OCI-LY3 (cell line): Measurements from ENCODE around the gene RIMBP3C.
"Not testable (repeated sequence)": the region's sequence is repeated elsewhere in the genome, so short reads cannot be mapped to it uniquely, and the experiment has no call there.

ENCODE experiments used
- H2AFZ ChIP-seq: fragments of 200-600, 300-600 bp; shearing (Covaris generic); 2 replicates; pipeline ENCODE4 v1.6.0; 2014; ENCODE audit warnings: antibody characterized with exemption, low read depth, low read length
- H3K27ac ChIP-seq: fragments of 200-600, 300-600 bp; sonication (generic); 2 replicates; pipeline ENCODE4 v1.5.1; 2014; ENCODE audit warnings: mild to moderate bottlenecking, low read length, moderate library complexity, mixed read lengths
- H3K27me3 ChIP-seq: fragments of 200-600, 300-600 bp; sonication (generic); 2 replicates; pipeline ENCODE4 v1.6.1; 2014; ENCODE audit warnings: low read depth, low read length, mixed read lengths
- H3K36me3 ChIP-seq: fragments of 200-600, 300-600 bp; sonication (generic); replicated peaks from 2 replicates; pipeline ENCODE3; 2014; ENCODE audit warnings: low read depth, low read length, mixed read lengths
- H3K4me1 ChIP-seq: fragments of 300-600, 200-600 bp; sonication (generic); 2 replicates; pipeline ENCODE4 v1.6.1; 2014; ENCODE audit warnings: low read length, mixed read lengths
- H3K4me2 ChIP-seq: fragments of 200-600, 300-600 bp; sonication (generic); 2 replicates; pipeline ENCODE4 v1.6.1; 2014; ENCODE audit warnings: low read length, mixed read lengths
- H3K4me3 ChIP-seq: fragments of 300-600, 200-600 bp; sonication (generic); 2 replicates; pipeline ENCODE4 v1.5.1; 2014; ENCODE audit warnings: antibody characterized with exemption, mild to moderate bottlenecking, low read length, moderate library complexity
- H3K79me2 ChIP-seq: fragments of 300-600, 200-600 bp; shearing (Covaris generic); 2 replicates; pipeline ENCODE4 v1.6.1; 2014; ENCODE audit warnings: mild to moderate bottlenecking, low read length, mixed read lengths
- H3K9ac ChIP-seq: fragments of 300-600, 200-600 bp; shearing (Covaris generic); 2 replicates; pipeline ENCODE4 v1.6.0; 2014; ENCODE audit warnings: mild to moderate bottlenecking, low read length, moderate library complexity
- H3K9me3 ChIP-seq: fragments of 200-600, 300-600 bp; shearing (Covaris generic); 2 replicates; pipeline ENCODE4 v1.6.1; 2014; ENCODE audit warnings: low read length, mixed read lengths; ENCODE audit not compliant: insufficient read depth
- H4K20me1 ChIP-seq: fragments of 200-600, 300-600 bp; sonication (generic); 2 replicates; pipeline ENCODE4 v1.6.1; 2016; ENCODE audit warnings: low read length, mixed read lengths; ENCODE audit not compliant: insufficient read depth
- EZH2phosphoT487 ChIP-seq: fragments of 200-600 bp; shearing (Covaris generic); IDR thresholded peaks from 2 replicates; pipeline ENCODE4 v1.6.1; 2018; ENCODE audit warnings: antibody characterized with exemption, mixed run types, low read depth
- TF ChIP-seq, protein P1 (sequence below): fragments of 200-600, 300-600 bp; sonication (generic); IDR thresholded peaks from 2 replicates; pipeline ENCODE4 v1.5.1; 2014; ENCODE audit warnings: antibody characterized with exemption, low read length, low read depth

The RIMBP3C gene

DNA sequence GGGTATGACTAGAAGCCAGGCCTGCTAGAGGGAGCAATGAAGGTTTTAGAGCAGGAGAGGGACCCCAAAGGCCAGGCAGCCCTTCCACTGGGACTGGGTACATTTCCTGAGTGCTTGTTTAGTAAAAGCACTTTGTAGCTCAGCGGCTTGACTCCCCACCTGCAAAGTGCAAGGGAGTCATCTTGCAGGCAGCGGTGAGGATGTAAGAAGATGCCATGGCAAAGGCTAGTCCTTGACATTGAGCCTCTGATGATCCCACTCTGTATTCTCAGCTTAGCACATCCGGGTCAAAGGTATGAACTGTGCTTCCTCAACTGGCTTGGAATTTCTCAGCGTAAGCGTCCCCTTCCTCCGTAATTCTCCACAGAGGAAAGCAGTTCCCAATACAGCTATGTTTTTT, 13.2 kb upstream of the RIMBP3C start:
- no peak overlapping the region for H2AFZ ChIP-seq
- peaks cover under 1% of the 10 kb centered on the region for H3K36me3 ChIP-seq
- no peaks in the 10 kb centered on the region for H3K27me3 ChIP-seq

DNA sequence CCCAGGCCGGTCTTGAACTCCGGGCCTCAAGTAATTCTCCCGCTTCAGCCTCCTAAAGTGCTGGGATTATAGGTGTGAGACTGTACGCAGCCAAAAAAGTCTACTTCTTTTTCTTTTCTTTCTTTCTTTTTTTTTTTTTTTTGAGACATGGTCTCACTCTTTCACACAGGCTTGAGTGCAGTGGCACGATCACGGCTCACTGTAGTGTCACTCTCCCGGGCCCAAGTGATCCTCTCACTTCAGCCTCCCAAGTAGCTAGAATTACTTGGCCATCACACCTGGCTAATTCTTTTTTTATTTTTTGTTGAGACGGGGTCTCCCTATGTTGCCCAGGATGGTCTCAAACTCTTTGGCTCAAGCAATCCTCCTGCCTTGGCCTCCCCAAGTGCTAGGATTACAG, 12.7 kb upstream of the RIMBP3C start:
- H3K27me3 ChIP-seq: no peaks in the 10 kb centered on the region
- no peak overlapping the region for H3K9ac ChIP-seq
- no peak overlapping the region for H3K4me2 ChIP-seq
- H3K36me3 ChIP-seq: no peaks in the 10 kb centered on the region
- no peak overlapping the region for H3K4me3 ChIP-seq
- no peak for TF ChIP-seq EZH2phosphoT487
- TF ChIP-seq, protein P1, sequence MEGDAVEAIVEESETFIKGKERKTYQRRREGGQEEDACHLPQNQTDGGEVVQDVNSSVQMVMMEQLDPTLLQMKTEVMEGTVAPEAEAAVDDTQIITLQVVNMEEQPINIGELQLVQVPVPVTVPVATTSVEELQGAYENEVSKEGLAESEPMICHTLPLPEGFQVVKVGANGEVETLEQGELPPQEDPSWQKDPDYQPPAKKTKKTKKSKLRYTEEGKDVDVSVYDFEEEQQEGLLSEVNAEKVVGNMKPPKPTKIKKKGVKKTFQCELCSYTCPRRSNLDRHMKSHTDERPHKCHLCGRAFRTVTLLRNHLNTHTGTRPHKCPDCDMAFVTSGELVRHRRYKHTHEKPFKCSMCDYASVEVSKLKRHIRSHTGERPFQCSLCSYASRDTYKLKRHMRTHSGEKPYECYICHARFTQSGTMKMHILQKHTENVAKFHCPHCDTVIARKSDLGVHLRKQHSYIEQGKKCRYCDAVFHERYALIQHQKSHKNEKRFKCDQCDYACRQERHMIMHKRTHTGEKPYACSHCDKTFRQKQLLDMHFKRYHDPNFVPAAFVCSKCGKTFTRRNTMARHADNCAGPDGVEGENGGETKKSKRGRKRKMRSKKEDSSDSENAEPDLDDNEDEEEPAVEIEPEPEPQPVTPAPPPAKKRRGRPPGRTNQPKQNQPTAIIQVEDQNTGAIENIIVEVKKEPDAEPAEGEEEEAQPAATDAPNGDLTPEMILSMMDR: no peak
- H4K20me1 ChIP-seq: peaks cover 9% of the 10 kb centered on the region
- peaks cover 17% of the 10 kb centered on the region for H3K79me2 ChIP-seq
- H3K27ac ChIP-seq: no peak overlapping the region
- no peaks in the 10 kb centered on the region for H3K9me3 ChIP-seq
- H2AFZ ChIP-seq: no peak overlapping the region
- peaks cover under 1% of the 10 kb centered on the region; the same call in 1 of the 2 replicates for H3K4me1 ChIP-seq

More for the DNA sequence above, 13.2 kb upstream of the RIMBP3C start:
- Histone ChIP-seq H3K4me2 (no peak overlapping the region), H3K9me3 (no peaks in the 10 kb centered on the region), H3K79me2 (peaks cover 22% of the 10 kb centered on the region), H3K9ac (no peak overlapping the region), H3K4me3 (no peak overlapping the region), H3K27ac (no peak overlapping the region), H4K20me1 (peaks cover 14% of the 10 kb centered on the region), H3K4me1 (peaks cover 5% of the 10 kb centered on the region)
- TF ChIP-seq, protein P1: no peak
- no peak for TF ChIP-seq EZH2phosphoT487

DNA sequence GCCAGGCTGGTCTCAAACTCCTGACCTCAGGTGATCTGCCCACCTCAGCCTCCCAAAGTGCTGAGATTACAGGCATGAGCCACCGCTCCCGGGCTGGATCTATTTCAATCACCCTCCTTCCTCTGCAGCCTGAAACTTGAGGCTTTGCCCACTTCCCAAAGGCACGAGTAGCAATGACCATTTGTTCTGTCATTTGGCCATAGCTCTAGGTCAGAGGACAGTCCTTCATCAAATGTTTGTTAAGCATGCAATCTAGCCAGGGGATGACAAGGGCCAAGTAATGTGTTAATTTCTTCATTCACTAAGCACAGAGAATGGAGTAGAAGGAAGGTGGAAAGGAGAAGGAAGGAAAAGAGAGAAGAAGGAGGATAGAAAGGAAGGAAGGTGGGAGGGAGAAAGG, 9.4 kb upstream of the RIMBP3C start:
- not testable (repeated sequence) for H3K9me3 ChIP-seq, H3K27ac ChIP-seq, H2AFZ ChIP-seq, H3K36me3 ChIP-seq, H4K20me1 ChIP-seq, H3K4me2 ChIP-seq, H3K4me3 ChIP-seq, H3K4me1 ChIP-seq, H3K79me2 ChIP-seq, H3K27me3 ChIP-seq, H3K9ac ChIP-seq

DNA sequence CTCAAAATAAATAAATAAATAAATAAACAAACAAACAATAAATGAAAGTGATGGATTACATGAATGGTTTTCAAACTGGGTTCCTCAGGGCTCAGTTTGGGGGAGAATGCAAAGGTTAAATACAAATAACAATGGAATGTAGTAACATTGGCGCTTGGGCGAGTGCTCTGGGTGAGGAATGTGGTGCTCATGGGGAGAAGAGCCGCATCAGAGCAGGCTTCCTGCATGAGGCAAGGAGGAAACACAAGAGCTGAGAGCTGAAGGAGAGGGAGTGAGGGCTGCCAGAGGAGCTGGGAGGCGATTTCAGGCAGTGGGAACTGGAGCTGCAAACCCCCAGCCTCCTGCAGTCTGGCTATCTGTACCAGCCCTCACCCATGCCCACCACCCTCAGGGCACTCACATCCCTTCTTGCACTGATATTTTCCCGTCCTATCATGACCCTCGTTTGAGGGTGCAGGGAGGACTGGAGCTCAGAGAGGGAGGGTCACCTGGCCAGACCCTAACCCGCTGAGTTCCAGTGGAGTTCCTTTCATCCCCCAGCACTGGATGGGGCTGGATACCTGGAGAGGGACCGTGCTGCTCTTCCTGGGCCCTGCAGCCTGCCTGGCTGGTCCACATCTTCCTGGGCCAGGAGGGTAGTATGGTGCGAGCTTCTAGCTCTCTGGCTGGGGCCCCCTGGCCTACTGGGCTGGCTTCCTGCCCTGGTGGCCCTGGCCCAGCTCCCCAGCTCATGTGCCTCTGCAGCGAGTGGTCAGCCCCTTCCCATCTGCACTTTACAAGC, 8.3 kb upstream of the RIMBP3C start:
- H3K9ac ChIP-seq, H3K4me2 ChIP-seq, H3K79me2 ChIP-seq, H3K4me1 ChIP-seq, H3K27me3 ChIP-seq, H3K9me3 ChIP-seq, H4K20me1 ChIP-seq, H2AFZ ChIP-seq, H3K36me3 ChIP-seq, H3K4me3 ChIP-seq, H3K27ac ChIP-seq: not testable (repeated sequence)

DNA sequence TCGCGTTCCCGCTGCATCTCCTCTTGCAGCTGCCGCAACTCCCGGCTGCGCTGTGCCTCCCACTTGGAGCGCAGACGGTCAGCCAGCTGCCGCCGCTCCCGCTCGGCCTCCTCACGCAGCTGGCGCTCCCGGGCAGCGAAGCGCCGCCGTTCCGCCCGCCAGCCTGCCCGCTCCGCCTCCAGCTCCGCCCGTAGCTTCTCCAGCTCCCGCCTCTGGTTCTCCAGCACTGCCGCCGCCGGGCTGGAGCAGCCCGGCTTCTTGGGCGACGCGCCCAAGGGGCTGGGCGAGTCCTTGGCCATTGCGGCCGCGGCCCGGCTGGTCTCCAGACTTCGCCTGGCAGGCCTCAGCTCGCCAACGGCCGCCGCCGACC, 598 bp downstream of the RIMBP3C start:
- not testable (repeated sequence) for H3K4me1 ChIP-seq, H3K4me2 ChIP-seq, H2AFZ ChIP-seq, H3K27ac ChIP-seq, H3K4me3 ChIP-seq, H3K79me2 ChIP-seq, H3K9ac ChIP-seq, H3K36me3 ChIP-seq, H4K20me1 ChIP-seq, H3K9me3 ChIP-seq, H3K27me3 ChIP-seq

DNA sequence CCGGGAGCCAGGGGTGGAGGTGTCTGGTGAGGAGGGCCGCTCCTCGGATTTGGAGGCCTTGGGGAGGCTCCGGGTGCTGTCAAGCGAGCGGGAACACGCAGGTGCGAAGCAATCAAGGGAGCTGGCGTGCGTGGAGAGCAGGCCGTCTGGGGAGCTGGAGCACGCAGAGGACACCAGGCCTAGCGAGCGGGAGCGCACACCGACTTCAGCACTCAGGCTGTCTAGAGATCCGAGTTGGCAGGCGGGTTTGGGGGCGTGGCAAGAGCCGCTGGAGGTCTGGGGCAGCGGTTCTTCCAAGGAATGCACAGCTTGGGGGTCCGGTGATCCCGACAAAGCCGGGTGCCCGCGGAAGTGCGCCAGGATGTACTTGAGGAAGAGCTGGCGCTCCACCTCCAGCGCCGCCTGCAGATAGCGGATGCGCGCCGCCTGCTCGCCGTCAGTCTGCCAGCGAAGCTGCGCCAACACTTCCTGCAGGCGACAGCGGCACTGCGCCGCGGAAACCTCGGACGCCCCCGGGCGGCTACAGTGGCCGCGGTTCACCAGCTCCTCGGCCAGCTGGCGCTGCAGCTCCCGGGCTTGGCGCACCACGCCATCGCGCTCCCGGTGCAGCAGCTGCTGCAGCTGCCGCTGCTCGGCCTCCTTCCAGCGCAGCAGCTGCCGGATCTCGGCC, 1.1 kb downstream of the RIMBP3C start:
- not testable (repeated sequence) for H3K79me2 ChIP-seq, H4K20me1 ChIP-seq, H3K9me3 ChIP-seq, H3K36me3 ChIP-seq, H3K4me1 ChIP-seq, H3K4me2 ChIP-seq, H3K4me3 ChIP-seq, H3K9ac ChIP-seq, H3K27me3 ChIP-seq, H2AFZ ChIP-seq, H3K27ac ChIP-seq

DNA sequence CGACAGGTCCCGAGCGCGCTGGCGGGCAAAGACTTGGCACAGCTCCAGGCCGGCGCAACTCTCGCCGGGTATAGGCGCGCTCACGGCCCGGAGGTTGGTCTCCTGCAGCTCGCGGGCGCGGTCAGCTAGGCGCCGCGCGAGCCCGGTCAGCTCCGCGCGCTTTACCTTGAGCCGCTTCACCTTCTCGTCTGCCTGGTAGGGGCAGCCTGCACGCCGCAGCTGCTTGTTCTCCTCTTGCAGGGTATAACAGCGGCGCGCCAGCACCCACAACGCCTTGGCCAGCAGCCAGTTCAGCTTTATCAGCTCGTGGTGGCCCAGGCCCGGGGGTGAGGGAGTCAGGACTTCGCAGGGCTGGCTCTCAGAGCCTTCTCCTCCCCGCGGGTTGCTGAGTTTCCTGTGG, 1.7 kb downstream of the RIMBP3C start:
- not testable (repeated sequence) for H3K27me3 ChIP-seq, H3K9me3 ChIP-seq, H3K27ac ChIP-seq, H3K36me3 ChIP-seq, H3K79me2 ChIP-seq, H3K4me3 ChIP-seq, H3K9ac ChIP-seq, H2AFZ ChIP-seq, H4K20me1 ChIP-seq, H3K4me1 ChIP-seq, H3K4me2 ChIP-seq
